GM12878 (cell line): ENCODE results near the gene TRAPPC3. TPM values are rescaled to one million over a fixed set of nuclear protein-coding genes. Genes with fewer than 3 reads are reported as not detected.

ENCODE experiments used
- ATAC-seq: fragments of 200-7000 bp; cut with Tn5 transposase; 3 replicates; pipeline ENCODE4 v1.9.1; 2020; ENCODE audit warnings: mild to moderate bottlenecking, moderate library complexity
- BruUV-seq: library from RNA; stranded (reverse); fragments of 400-500 nt; replicated peaks from 2 replicates; lab custom pipeline; 2021; lab: Mats Ljungman, UMichigan
- CTCF ChIA-PET: fragments of 300-600 bp; sonication (Branson Sonifier 250); formaldehyde crosslinking; extraction: SDS; loops from one replicate; lab custom pipeline; 2021; ENCODE audit warnings: inconsistent platforms; lab: Yijun Ruan, JAX
- POLR2A ChIA-PET: fragments of 350-600 bp; formaldehyde crosslinking; extraction: SDS; loops from one replicate; lab custom pipeline; 2021; ENCODE audit warnings: inconsistent platforms; lab: Charles Lee
- RAD21 ChIA-PET: fragments of 300-600 bp; sonication (Branson Sonifier 250); formaldehyde crosslinking; loops from one replicate; lab custom pipeline; 2023; ENCODE audit warnings: antibody characterized with exemption; ENCODE audit not compliant: unreplicated experiment; lab: Charles Lee
- SMC1A ChIA-PET: fragments of 300-600 bp; sonication (Branson Sonifier 250); formaldehyde crosslinking; loops from one replicate; lab custom pipeline; 2023; ENCODE audit not compliant: unreplicated experiment, uncharacterized antibody; lab: Charles Lee
- DNase-seq: peaks from one replicate; pipeline ENCODE4 v3.0.0-alpha.2; 2011; ENCODE audit warnings: low read depth, low spot score
- FAIRE-seq: peaks from 3 replicates; lab custom pipeline; 2011; peaks lifted over from hg19 to GRCh38; lab: Jason Lieb, UNC
- H2AFZ ChIP-seq: 2 replicates; pipeline ENCODE4 v1.6.0; 2011; ENCODE audit warnings: low read depth, low read length, control low read depth; ENCODE audit not compliant: control insufficient read depth
- H3K27ac ChIP-seq: 2 replicates; pipeline ENCODE4 v1.5.1; 2011; ENCODE audit warnings: control low read depth; ENCODE audit not compliant: control insufficient read depth, insufficient read depth
- H3K27me3 ChIP-seq, 2 experiments: replicated peaks in 1 of 2; 2 replicates each; pipeline versions ENCODE4 v1.6.0 to v1.6.1; 2011; ENCODE audit warnings: low read length in 1 of 2; ENCODE audit not compliant: control insufficient read depth in 2 of 2, insufficient read depth in 2 of 2
- H3K36me3 ChIP-seq, 2 experiments: 2 replicates each; pipeline ENCODE4 v1.5.1; 2011; ENCODE audit warnings: low read length in 1 of 2; ENCODE audit not compliant: control insufficient read depth in 2 of 2, insufficient read depth in 2 of 2
- H3K4me1 ChIP-seq: 2 replicates; pipeline ENCODE4 v1.6.1; 2011; ENCODE audit warnings: mild to moderate bottlenecking, low read length, moderate library complexity, mixed read lengths; ENCODE audit not compliant: control insufficient read depth, insufficient read depth
- H3K4me2 ChIP-seq: 2 replicates; pipeline ENCODE4 v1.6.0; 2011; ENCODE audit warnings: control low read depth; ENCODE audit not compliant: control insufficient read depth, insufficient read depth
- H3K4me3 ChIP-seq: fragments of 200-600 bp; sonication (generic); 2 replicates; pipeline ENCODE4 v1.5.1; 2016
- H3K79me2 ChIP-seq: 2 replicates; pipeline ENCODE4 v1.6.0; 2011; ENCODE audit warnings: low read length; ENCODE audit not compliant: control insufficient read depth, insufficient read depth
- H3K9ac ChIP-seq: 2 replicates; pipeline ENCODE4 v1.8.0; 2011; ENCODE audit warnings: low read length, control low read depth, mixed read lengths; ENCODE audit not compliant: control insufficient read depth, insufficient read depth
- H3K9me3 ChIP-seq: replicated peaks from 3 replicates; pipeline ENCODE4 v1.5.1; 2011; ENCODE audit warnings: mild to moderate bottlenecking, low read length; ENCODE audit not compliant: control insufficient read depth, insufficient read depth
- H4K20me1 ChIP-seq: 2 replicates; pipeline ENCODE4 v1.6.0; 2011; ENCODE audit not compliant: control insufficient read depth, insufficient read depth
- ATF7 ChIP-seq: fragments of 450-650 bp; IDR thresholded peaks from 2 replicates; pipeline ENCODE4 v1.6.1; 2016; ENCODE audit warnings: low read depth, mild to moderate bottlenecking
- BMI1 ChIP-seq: fragments of 450-650 bp; IDR thresholded peaks from 2 replicates; pipeline ENCODE4 v1.6.1; 2016; ENCODE audit warnings: mild to moderate bottlenecking, moderate library complexity, borderline replicate concordance
- CEBPZ ChIP-seq: fragments of 150-350 bp; IDR thresholded peaks from 2 replicates; pipeline ENCODE4 v1.6.1; 2016; ENCODE audit warnings: low read depth, low read length
- CHD1 ChIP-seq: IDR thresholded peaks from 2 replicates; pipeline ENCODE4 v1.6.1; 2012; ENCODE audit warnings: low read depth, low read length, improper control_type of control experiment
- FOXK2 ChIP-seq: fragments of 450-650 bp; IDR thresholded peaks from 2 replicates; pipeline ENCODE4 v1.6.1; 2017; ENCODE audit warnings: mild to moderate bottlenecking, moderate library complexity
- HCFC1 ChIP-seq: fragments of 150-350 bp; IDR thresholded peaks from 2 replicates; pipeline ENCODE4 v1.6.1; 2014; ENCODE audit warnings: low read length
- MYC ChIP-seq: IDR thresholded peaks from 2 replicates; pipeline ENCODE4 v1.6.1; 2011; ENCODE audit warnings: mild to moderate bottlenecking, low read length, moderate library complexity, inconsistent platforms; ENCODE audit not compliant: insufficient read depth, insufficient replicate concordance, insufficient read length, severe bottlenecking
- NFIC ChIP-seq: IDR thresholded peaks from 2 replicates; pipeline ENCODE4 v1.6.1; 2012; ENCODE audit warnings: low read depth, mild to moderate bottlenecking, inconsistent platforms, low read length, moderate library complexity
- PML ChIP-seq: IDR thresholded peaks from 2 replicates; pipeline ENCODE4 v1.6.1; 2012; ENCODE audit warnings: low read length, inconsistent platforms
- SUZ12 ChIP-seq: fragments of 200-600 bp; sonication (generic); IDR thresholded peaks from one replicate; pipeline ENCODE4 v1.6.1; 2018; ENCODE audit warnings: antibody characterized with exemption, mild to moderate bottlenecking; ENCODE audit not compliant: unreplicated experiment
- TAF1 ChIP-seq: IDR thresholded peaks from 2 replicates; pipeline ENCODE4 v1.6.1; 2011; ENCODE audit warnings: mild to moderate bottlenecking, low read depth, low read length, borderline replicate concordance
- ZBTB40 ChIP-seq: fragments of 450-650 bp; IDR thresholded peaks from 2 replicates; pipeline ENCODE4 v1.6.1; 2016; ENCODE audit warnings: mild to moderate bottlenecking, moderate library complexity, borderline replicate concordance
- in situ Hi-C: fragments of 300-500 bp; cut with MboI; formaldehyde crosslinking; loops from 9 replicates; pipeline ENCODE4 v1.14.3; 2018; ENCODE audit warnings: mixed read lengths
- intact Hi-C: fragments of 100-400 bp; cut with micrococcal nuclease; formaldehyde crosslinking; loops from one replicate; pipeline ENCODE4 v1.14.2; 2022; ENCODE audit not compliant: unreplicated experiment
- polyA plus RNA-seq, 11 experiments: library from polyadenylated mRNA; depleted of rRNA in 4 of 11; unstranded in 6 of 11; stranded (reverse) in 5 of 11; fragments of >200 nt; fragmentation: Nextera tagmentation in 4 of 11; fragmentation: Illumina TruSeq in 1 of 11; extraction: Ambion mirVana in 4 of 11; extraction: Trizol in 1 of 11; gene quantifications; 1 replicate in 1 of 11; 2 replicates in 10 of 11; pipeline versions ENCODE4 v1.2.1 to v1.2.3, GENCODE V29; 2011 to 2016; ENCODE audit warnings: inconsistent platforms in 2 of 11, missing spikeins in 2 of 11, low read depth in 1 of 11
- total RNA-seq, 4 experiments: library from RNA; depleted of rRNA in 3 of 4; stranded (reverse); fragments of >200 nt in 3 of 4; fragmentation: Illumina TruSeq in 1 of 4; extraction: Trizol in 1 of 4; gene quantifications; 2 replicates each; pipeline versions ENCODE4 v1.2.1 to v1.2.3, GENCODE V29; 2013 to 2021

TRAPPC3 gene
- total and polyA plus RNA-seq, 10 of the 15 experiments (the other 5 are each of a cell fraction or from before 2014, with no cell fraction given): 14.7 to 122 (median 70.5) TPM

DNA sequence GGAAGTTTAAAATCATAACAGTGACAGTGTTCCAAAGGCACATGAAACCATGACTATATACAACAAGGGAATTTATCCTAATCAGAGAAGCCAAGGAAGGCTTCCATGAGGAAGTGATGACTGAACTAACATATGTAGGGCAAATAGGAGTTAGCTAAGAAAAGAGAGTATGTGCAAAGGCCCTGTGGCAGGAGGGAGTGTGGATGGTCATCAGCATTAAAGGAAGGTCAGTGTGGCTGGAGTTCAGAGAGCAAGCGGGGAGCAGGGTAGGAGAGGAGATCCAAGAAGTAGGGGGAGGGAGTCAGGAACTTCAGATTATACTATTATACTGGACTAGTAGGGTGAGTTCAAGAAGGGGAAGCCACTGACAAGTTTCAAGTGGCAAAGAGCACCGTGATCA, 15.1 kb upstream of the TRAPPC3 start (continued):
- TF ChIP-seq CEBPZ: no peak

- POLR2A ChIA-PET: interaction anchor here (0.7 to 5.4 kb wide), 9 partner anchors 9 to 223 kb away, joined by 3 to 86 read pairs (median 8); partner anchors contain the start of genes THRAP3 and TRAPPC3
- in situ Hi-C loops (no loop called here), intact Hi-C loops (no loop called here)
- CTCF ChIA-PET: interaction anchor here (0.9 to 7.3 kb wide), 5 partner anchors 13 to 128 kb away, joined by 3 to 136 read pairs (median 16); partner anchors contain the start of gene TRAPPC3
- ATAC-seq: no peak
- no peak overlapping the region for H3K27ac ChIP-seq
- no peak for FAIRE-seq
- H3K36me3 ChIP-seq: peaks cover 0 to 6% of the 10 kb centered on the region in 2 experiments; a peak in 2 of 4 replicates
- H3K79me2 ChIP-seq: peaks cover 81% of the 10 kb centered on the region
- BruUV-seq: no TSS peak
- no peak overlapping the region for H3K4me2 ChIP-seq
- no peak overlapping the region for H2AFZ ChIP-seq
- H3K4me3 ChIP-seq: no peak overlapping the region
- SMC1A ChIA-PET: interaction anchor here (1.2 to 7.5 kb wide), 4 partner anchors 13 to 122 kb away, joined by 3 to 135 read pairs (median 36); partner anchors contain the start of gene TRAPPC3
- H3K4me1 ChIP-seq: peaks cover 42% of the 10 kb centered on the region
- RAD21 ChIA-PET: interaction anchor here (0.7 to 6.3 kb wide), 6 partner anchors 13 to 221 kb away, joined by 3 to 146 read pairs (median 13); partner anchors contain the start of genes THRAP3 and TRAPPC3
- TF ChIP-seq ZBTB40: no peak
- TF ChIP-seq FOXK2: no peak
- TF ChIP-seq ATF7: no peak
- TF ChIP-seq CHD1: no peak
- no peak for TF ChIP-seq TAF1
- TF ChIP-seq MYC: no peak
- no peak for TF ChIP-seq SUZ12
- TF ChIP-seq NFIC: no peak
- no peak for TF ChIP-seq PML
- no peak for TF ChIP-seq BMI1
- TF ChIP-seq HCFC1: no peak
- H3K27me3 ChIP-seq: no peaks in the 10 kb centered on the region
- H3K9me3 ChIP-seq: no peaks in the 10 kb centered on the region
- DNase-seq: no peak
- H3K9ac ChIP-seq: no peak overlapping the region
- no peaks in the 10 kb centered on the region for H4K20me1 ChIP-seq
Observed at GRCh38 chr1:36163426-36163825, 14.1 kb upstream of the TRAPPC3 start.
